Measurements from ENCODE around the gene LRBA. TPM values are rescaled to one million over a fixed set of nuclear protein-coding genes. Genes with fewer than 3 reads are reported as not detected.

The LRBA gene
- total and polyA plus RNA-seq, 3 donors from 2014 or later = 24.6 to 61.1 (median 60.8) TPM

GRCh38 chr4:150826306-150826705, 188.8 kb downstream of the LRBA start:
- Histone ChIP-seq H3K4me1 (no peaks in the 10 kb centered on the region), H3K27me3 (no peaks in the 10 kb centered on the region), H3K9me3 (no peaks in the 10 kb centered on the region), H3K27ac (no peak overlapping the region), H3K4me3 (no peak overlapping the region), H3K36me3 (ENCODE audit: low read depth, missing control alignments) (no peaks in the 10 kb centered on the region)
- intact Hi-C loops (cut with DNase I; ENCODE audit: low total_unique reads) = no loop called here
- no peak for DNase-seq
- no peak for TF ChIP-seq POLR2A (IDR thresholded peaks at IDR 0.05)
- no peak for TF ChIP-seq CTCF (IDR thresholded peaks at IDR 0.05)

- DNase-seq = no peak
- TF ChIP-seq POLR2A (IDR thresholded peaks at IDR 0.05) (no peak), CTCF (IDR thresholded peaks at IDR 0.05) (no peak)
- Histone ChIP-seq H3K4me1 (no peaks in the 10 kb centered on the region), H3K9me3 (no peaks in the 10 kb centered on the region), H3K36me3 (ENCODE audit: low read depth, missing control alignments) (no peaks in the 10 kb centered on the region), H3K27ac (no peak overlapping the region), H3K27me3 (no peaks in the 10 kb centered on the region), H3K4me3 (no peak overlapping the region)
- 92 to 97% methylated on average over 5 of the region's 5 CpGs for WGBS, 2 donors
- intact Hi-C loops (cut with DNase I; ENCODE audit: low total_unique reads) = no loop called here
Measured at GRCh38 chr4:150822407-150822806, 192.7 kb downstream of the LRBA start.

GRCh38 chr4:150821641-150822040, 193.4 kb downstream of the LRBA start:
- H3K27ac ChIP-seq = no peak overlapping the region
- no peak for DNase-seq
- no peaks in the 10 kb centered on the region for H3K27me3 ChIP-seq
- H3K4me1 ChIP-seq = no peaks in the 10 kb centered on the region
- TF ChIP-seq POLR2A (IDR thresholded peaks at IDR 0.05) (no peak), CTCF (IDR thresholded peaks at IDR 0.05) (no peak)
- intact Hi-C loops (cut with DNase I; ENCODE audit: low total_unique reads) = no loop called here
- H3K9me3 ChIP-seq = no peaks in the 10 kb centered on the region
- H3K4me3 ChIP-seq = no peak overlapping the region
- no peaks in the 10 kb centered on the region for H3K36me3 ChIP-seq (ENCODE audit: low read depth, missing control alignments)

GRCh38 chr4:150820409-150820808, 194.7 kb downstream of the LRBA start:
- intact Hi-C loops (cut with DNase I; ENCODE audit: low total_unique reads) = no loop called here
- Histone ChIP-seq H3K27ac (no peak overlapping the region), H3K9me3 (no peaks in the 10 kb centered on the region), H3K4me3 (no peak overlapping the region), H3K36me3 (ENCODE audit: low read depth, missing control alignments) (no peaks in the 10 kb centered on the region), H3K27me3 (no peaks in the 10 kb centered on the region), H3K4me1 (no peaks in the 10 kb centered on the region)
- TF ChIP-seq CTCF (IDR thresholded peaks at IDR 0.05) (no peak), POLR2A (IDR thresholded peaks at IDR 0.05) (no peak)
- WGBS, 2 donors = 98% methylated on average over 1 of the region's 1 CpG
- no peak for DNase-seq

GRCh38 chr4:150818661-150819060, 196.4 kb downstream of the LRBA start:
- no peaks in the 10 kb centered on the region for H3K36me3 ChIP-seq (ENCODE audit: low read depth, missing control alignments)
- H3K4me1 ChIP-seq = no peaks in the 10 kb centered on the region
- no peak for DNase-seq
- H3K27ac ChIP-seq = no peak overlapping the region
- intact Hi-C loops (cut with DNase I; ENCODE audit: low total_unique reads) = no loop called here
- H3K9me3 ChIP-seq = no peaks in the 10 kb centered on the region
- TF ChIP-seq POLR2A (IDR thresholded peaks at IDR 0.05) (no peak), CTCF (IDR thresholded peaks at IDR 0.05) (no peak)
- H3K4me3 ChIP-seq = no peak overlapping the region
- no peaks in the 10 kb centered on the region for H3K27me3 ChIP-seq

Data from testis (tissue), 3 donors.